ENCODE measurements around the gene PACS2.

DNA sequence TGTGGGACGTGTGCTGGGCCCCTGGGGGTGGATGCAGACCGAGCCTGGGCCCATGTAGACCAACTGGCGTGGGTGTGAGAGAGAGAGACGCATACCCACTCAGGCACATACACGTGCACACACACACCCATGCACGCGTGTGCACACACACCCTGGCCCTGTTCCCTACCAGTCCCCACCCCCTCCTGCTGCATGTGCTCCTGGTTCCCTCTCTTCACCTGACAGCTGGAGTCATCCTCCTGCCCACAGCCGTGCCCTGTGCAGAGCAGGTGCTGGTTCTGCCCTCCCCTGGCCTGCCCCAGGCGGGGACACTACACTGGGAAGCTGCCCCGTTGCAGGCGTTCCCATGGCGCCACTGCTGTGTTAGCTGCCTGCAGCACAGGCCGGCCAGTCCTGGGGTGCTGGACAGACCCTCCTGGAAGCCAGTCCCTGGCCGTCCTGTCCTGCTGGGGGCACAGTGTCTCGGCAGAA lies 18.5 kb downstream of the PACS2 start:
- no peak for TF ChIP-seq EZH2 (IDR thresholded peaks at IDR 0.05; ENCODE audit: borderline replicate concordance, low read length)
- TF ChIP-seq, protein P1, sequence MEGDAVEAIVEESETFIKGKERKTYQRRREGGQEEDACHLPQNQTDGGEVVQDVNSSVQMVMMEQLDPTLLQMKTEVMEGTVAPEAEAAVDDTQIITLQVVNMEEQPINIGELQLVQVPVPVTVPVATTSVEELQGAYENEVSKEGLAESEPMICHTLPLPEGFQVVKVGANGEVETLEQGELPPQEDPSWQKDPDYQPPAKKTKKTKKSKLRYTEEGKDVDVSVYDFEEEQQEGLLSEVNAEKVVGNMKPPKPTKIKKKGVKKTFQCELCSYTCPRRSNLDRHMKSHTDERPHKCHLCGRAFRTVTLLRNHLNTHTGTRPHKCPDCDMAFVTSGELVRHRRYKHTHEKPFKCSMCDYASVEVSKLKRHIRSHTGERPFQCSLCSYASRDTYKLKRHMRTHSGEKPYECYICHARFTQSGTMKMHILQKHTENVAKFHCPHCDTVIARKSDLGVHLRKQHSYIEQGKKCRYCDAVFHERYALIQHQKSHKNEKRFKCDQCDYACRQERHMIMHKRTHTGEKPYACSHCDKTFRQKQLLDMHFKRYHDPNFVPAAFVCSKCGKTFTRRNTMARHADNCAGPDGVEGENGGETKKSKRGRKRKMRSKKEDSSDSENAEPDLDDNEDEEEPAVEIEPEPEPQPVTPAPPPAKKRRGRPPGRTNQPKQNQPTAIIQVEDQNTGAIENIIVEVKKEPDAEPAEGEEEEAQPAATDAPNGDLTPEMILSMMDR (conservative IDR thresholded peaks at IDR 0.05 in 1 of 2, IDR thresholded peaks at IDR 0.05 in 1 of 2; ENCODE audit: extremely low read depth in 1 of 2, insufficient read depth in 1 of 2, low read depth in 1 of 2, low read length in 2 of 2): no peak
